ENCODE measurements around the gene TMEM121B.
A peak's percentile ranks its signal among the peaks of the same experiment; 100 is the strongest.
"Not testable (repeated sequence)": the region's sequence is repeated elsewhere in the genome, so short reads cannot be mapped to it uniquely, and the experiment has no call there.

The TMEM121B gene

GRCh38 chr22:17149076-17149815, 28.1 kb upstream of the TMEM121B start:
- Mint-ChIP-seq H3K27ac (peak overlapping the region; percentile 12), H3K4me3 (no peak overlapping the region)

DNA sequence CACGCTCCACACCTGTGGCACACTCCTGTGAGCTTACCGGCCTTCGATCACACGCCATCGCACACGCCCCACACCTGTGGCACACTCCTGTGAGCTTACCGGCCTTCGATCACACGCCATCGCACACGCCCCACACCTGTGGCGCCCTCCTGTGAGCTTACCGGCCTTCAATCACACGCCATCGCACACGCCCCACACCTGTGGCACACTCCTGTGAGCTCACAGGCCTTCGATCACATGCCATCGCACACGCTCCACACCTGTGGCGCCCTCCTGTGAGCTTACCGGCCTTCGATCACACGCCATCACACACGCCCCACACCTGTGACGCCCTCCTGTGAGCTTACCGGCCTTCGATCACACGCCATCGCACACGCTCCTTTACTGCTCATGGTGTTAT, 26.3 kb upstream of the TMEM121B start:
- H3K27me3 Mint-ChIP-seq, H3K4me3 Mint-ChIP-seq, H3K4me1 Mint-ChIP-seq, H3K9me3 Mint-ChIP-seq, H3K27ac Mint-ChIP-seq, CTCF ChIA-PET, DNase-seq: not testable (repeated sequence)
- H3K36me3 Mint-ChIP-seq, result peaks cover 25% of the 10 kb centered on the region

More at GRCh38 chr22:17149076-17149815, 28.1 kb upstream of the TMEM121B start:
- Mint-ChIP-seq H3K36me3 (peaks cover 17% of the 10 kb centered on the region), H3K4me1 (peaks cover 8% of the 10 kb centered on the region), H3K9me3 (no peaks in the 10 kb centered on the region), H3K27me3 (no peaks in the 10 kb centered on the region)
- DNase-seq, result no peak
- CTCF ChIA-PET, result interaction anchor here (2.2 kb wide), 1 partner anchor 23 kb away, joined by 9 read pairs; no protein-coding TSS in a partner anchor

- peaks cover 2% of the 10 kb centered on the region for H3K4me1 Mint-ChIP-seq
- H3K9me3 Mint-ChIP-seq, result no peaks in the 10 kb centered on the region
- DNase-seq, result no peak
- no peak overlapping the region for H3K4me3 Mint-ChIP-seq
- CTCF ChIA-PET, result interaction anchor here (0.6 to 0.8 kb wide), 2 partner anchors 71 to 1788 kb away, joined by 3 read pairs; no protein-coding TSS in a partner anchor
- peaks cover 30% of the 10 kb centered on the region for H3K36me3 Mint-ChIP-seq
- H3K27me3 Mint-ChIP-seq, result no peaks in the 10 kb centered on the region
- H3K27ac Mint-ChIP-seq, result no peak overlapping the region
These were observed 24.0 kb upstream of the TMEM121B start for GRCh38 chr22:17145021-17145680.

- no peak for DNase-seq
- Mint-ChIP-seq H3K4me3 (no peak overlapping the region), H3K36me3 (peaks cover 31% of the 10 kb centered on the region), H3K4me1 (no peaks in the 10 kb centered on the region), H3K27ac (no peak overlapping the region), H3K9me3 (no peaks in the 10 kb centered on the region), H3K27me3 (no peaks in the 10 kb centered on the region)
- CTCF ChIA-PET, result no interaction called here
These were observed 22.7 kb upstream of the TMEM121B start for GRCh38 chr22:17143826-17144225.

DNA sequence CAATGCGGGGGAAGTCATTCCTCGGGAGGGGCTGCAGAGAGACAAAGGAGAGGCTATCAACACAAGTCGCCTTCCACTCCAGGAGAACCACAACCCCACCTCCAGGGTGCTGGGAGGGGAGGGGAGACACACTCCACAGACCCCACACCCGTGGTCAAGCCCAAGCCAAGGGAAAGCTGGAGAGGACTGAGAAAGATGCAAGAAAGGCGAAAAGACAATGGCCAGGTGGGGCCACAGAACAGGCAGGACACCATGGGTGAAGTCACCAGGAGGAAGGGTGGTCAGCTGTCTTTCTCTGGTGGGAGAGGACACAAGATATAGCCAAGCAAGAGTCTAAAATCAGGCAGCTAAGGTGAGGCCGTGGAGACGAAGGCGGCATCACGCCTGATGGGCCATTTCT, 21.9 kb upstream of the TMEM121B start:
- DNase-seq, result no peak
- peaks cover 31% of the 10 kb centered on the region for H3K36me3 Mint-ChIP-seq
- no peaks in the 10 kb centered on the region for H3K4me1 Mint-ChIP-seq
- CTCF ChIA-PET, result interaction anchor here (0.7 to 1.2 kb wide), 2 partner anchors 15 to 31 kb away, joined by 3 to 4 read pairs; no protein-coding TSS in a partner anchor
- H3K27me3 Mint-ChIP-seq, result no peaks in the 10 kb centered on the region
- H3K4me3 Mint-ChIP-seq, result no peak overlapping the region
- H3K27ac Mint-ChIP-seq, result no peak overlapping the region
- H3K9me3 Mint-ChIP-seq, result no peaks in the 10 kb centered on the region

DNA sequence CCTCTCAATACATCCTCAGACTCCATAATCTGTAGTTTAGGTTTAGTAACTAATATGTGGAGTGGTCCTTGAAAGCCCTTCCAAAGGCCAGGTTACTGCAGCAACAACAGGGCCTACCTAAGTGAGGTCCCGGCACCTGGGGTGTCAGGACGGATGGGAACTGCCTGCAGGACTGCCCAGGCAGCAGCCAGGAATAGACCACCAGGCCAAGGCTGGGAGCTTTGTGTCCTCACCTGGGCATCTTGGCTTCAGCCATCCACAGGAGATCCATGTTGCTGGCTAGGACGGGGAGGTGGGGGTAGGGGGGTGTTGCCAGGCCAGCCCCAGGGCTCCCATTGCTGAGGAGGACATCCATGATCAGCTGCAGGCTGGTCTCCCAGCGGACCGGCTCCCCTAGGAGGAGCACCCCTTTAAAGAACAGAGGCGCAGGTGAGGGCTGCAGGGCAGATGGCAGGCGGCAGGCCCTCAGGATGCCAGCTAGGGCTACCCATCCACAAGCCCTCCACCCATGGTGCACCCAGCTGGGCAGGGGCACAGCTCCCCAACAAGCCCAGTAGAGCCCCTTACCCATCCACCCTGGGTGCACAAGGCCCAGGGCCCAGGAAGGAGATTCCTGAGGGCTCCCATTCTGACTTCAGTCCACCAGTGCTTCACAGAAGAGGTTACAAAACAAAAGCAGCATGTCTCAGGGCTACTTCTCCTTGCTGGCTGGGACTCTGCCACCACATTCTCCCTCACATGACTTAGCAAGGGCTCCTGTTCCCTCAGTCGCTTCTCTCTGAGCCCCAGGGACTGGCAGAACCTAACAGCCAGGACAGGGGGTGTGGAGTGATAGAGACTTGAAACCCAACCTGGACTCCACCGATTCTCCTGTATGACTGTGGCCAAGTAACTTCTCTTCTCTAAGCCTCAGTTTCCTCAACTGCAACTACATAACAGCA, 19.9 kb upstream of the TMEM121B start:
- CTCF ChIA-PET, result no interaction called here
- Mint-ChIP-seq H3K27me3 (no peaks in the 10 kb centered on the region), H3K27ac (no peak overlapping the region), H3K4me1 (no peaks in the 10 kb centered on the region), H3K4me3 (no peak overlapping the region), H3K9me3 (no peaks in the 10 kb centered on the region), H3K36me3 (peaks cover 27% of the 10 kb centered on the region)
- DNase-seq, result no peak

GRCh38 chr22:17140022-17140421, 18.9 kb upstream of the TMEM121B start:
- H3K27me3 Mint-ChIP-seq, result no peaks in the 10 kb centered on the region
- CTCF ChIA-PET, result no interaction called here
- DNase-seq, result no peak
- H3K9me3 Mint-ChIP-seq, result no peaks in the 10 kb centered on the region
- H3K36me3 Mint-ChIP-seq, result peaks cover 27% of the 10 kb centered on the region
- no peak overlapping the region for H3K27ac Mint-ChIP-seq
- no peaks in the 10 kb centered on the region for H3K4me1 Mint-ChIP-seq
- no peak overlapping the region for H3K4me3 Mint-ChIP-seq

GRCh38 chr22:17138513-17138912, 17.4 kb upstream of the TMEM121B start:
- CTCF ChIA-PET, result no interaction called here
- Mint-ChIP-seq H3K4me3 (no peak overlapping the region), H3K27ac (no peak overlapping the region), H3K4me1 (no peaks in the 10 kb centered on the region), H3K9me3 (no peaks in the 10 kb centered on the region), H3K36me3 (peaks cover 29% of the 10 kb centered on the region), H3K27me3 (no peaks in the 10 kb centered on the region)
- no peak for DNase-seq

DNA sequence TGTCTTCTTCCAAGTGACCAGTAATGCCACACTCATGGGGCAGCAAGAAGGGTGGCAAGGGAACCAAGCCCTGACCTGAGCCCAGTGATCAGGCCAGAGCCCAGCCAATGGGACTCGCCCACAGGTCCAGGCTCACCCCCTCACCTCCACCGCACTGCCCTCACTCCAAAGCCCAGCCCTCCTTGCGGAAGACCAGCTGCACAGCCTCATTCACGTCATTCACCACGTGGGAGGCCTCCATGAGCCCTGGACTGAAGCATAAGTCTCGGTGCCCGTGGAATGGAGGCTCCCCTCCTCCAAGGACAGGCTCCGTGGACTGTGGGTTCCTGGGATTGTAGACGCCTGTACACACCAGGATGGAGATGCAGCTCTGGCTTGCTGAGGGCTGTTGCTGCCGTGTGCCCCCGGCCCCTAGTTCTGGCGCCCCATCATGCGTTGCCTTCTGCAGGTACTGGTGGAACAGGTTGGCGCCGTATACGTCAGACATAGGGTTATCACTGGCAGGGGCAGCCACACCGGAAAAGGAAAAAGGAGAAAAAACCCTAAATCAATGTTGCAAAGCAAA, 16.8 kb upstream of the TMEM121B start:
- no peaks in the 10 kb centered on the region for H3K9me3 Mint-ChIP-seq
- H3K4me1 Mint-ChIP-seq, result no peaks in the 10 kb centered on the region
- H3K27me3 Mint-ChIP-seq, result no peaks in the 10 kb centered on the region
- no peak for DNase-seq
- no peak overlapping the region for H3K27ac Mint-ChIP-seq
- CTCF ChIA-PET, result no interaction called here
- no peak overlapping the region for H3K4me3 Mint-ChIP-seq
- H3K36me3 Mint-ChIP-seq, result peaks cover 26% of the 10 kb centered on the region

- Mint-ChIP-seq H3K9me3 (no peaks in the 10 kb centered on the region), H3K4me3 (no peak overlapping the region), H3K4me1 (no peaks in the 10 kb centered on the region), H3K27ac (no peak overlapping the region), H3K27me3 (no peaks in the 10 kb centered on the region), H3K36me3 (peaks cover 20% of the 10 kb centered on the region)
- CTCF ChIA-PET, result no interaction called here
- no peak for DNase-seq
These were observed 16.0 kb upstream of the TMEM121B start for GRCh38 chr22:17137170-17137569.

DNA sequence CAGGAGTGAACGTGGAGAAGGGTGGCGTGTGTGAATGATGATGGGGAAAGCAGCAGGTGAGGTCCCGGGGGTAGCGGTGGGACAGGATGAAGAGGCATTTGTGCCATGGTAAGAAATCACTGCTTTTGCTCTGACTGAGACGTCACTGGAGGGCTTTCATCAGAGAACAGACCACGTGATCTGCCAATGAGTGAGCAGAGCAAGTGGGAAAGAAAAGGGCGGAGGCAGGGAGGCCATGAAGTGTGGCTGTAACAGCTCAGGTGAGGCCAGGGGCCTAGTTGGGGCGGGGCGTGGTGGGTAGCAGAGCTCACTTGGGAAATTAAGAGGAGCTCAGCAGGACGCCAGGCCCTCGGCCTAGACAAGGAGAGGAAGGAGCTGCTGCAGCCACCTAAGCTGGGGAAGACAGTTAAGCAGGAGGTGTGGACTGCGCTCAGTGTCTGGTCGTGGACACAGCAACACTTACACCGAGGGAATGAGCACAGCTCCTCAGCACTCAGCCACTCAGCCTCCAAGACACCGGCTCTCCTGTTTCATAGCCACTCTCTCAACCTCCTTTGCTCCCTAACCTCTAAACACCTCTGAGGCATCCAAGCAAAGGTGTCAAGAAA, 14.1 kb upstream of the TMEM121B start:
- H3K4me3 Mint-ChIP-seq, result no peak overlapping the region
- no peaks in the 10 kb centered on the region for H3K27me3 Mint-ChIP-seq
- H3K36me3 Mint-ChIP-seq, result peaks cover 11% of the 10 kb centered on the region
- no peaks in the 10 kb centered on the region for H3K4me1 Mint-ChIP-seq
- CTCF ChIA-PET, result no interaction called here
- DNase-seq, result no peak
- H3K9me3 Mint-ChIP-seq, result no peaks in the 10 kb centered on the region
- peak overlapping the region; percentile 21 for H3K27ac Mint-ChIP-seq

DNA sequence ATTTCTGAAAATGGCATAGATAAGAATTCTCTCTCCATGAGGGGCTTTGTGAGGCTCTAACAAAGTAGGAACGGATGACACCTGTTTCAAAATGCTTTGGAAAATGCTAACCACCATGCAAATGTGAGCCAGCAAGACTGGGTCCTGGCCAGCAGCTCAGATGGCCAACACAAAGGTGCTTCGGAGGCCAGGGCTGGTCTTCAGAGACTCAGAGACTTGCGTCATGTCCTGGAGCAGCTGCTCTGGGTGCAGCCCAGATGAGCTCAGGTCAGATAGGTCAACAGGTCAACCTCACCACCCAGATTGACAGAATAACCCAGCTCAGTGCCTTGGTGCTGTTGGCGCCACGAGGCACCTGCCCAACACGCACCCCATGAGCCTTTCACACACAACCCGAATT, 12.0 kb upstream of the TMEM121B start:
- no peak overlapping the region for H3K27ac Mint-ChIP-seq
- H3K4me1 Mint-ChIP-seq, result no peaks in the 10 kb centered on the region
- no peak overlapping the region for H3K4me3 Mint-ChIP-seq
- DNase-seq, result no peak
- CTCF ChIA-PET, result no interaction called here
- H3K36me3 Mint-ChIP-seq, result peaks cover 5% of the 10 kb centered on the region
- H3K9me3 Mint-ChIP-seq, result no peaks in the 10 kb centered on the region
- peaks cover 2% of the 10 kb centered on the region for H3K27me3 Mint-ChIP-seq

GRCh38 chr22:17132112-17132511, 11.0 kb upstream of the TMEM121B start:
- DNase-seq, result no peak
- no peak overlapping the region for H3K4me3 Mint-ChIP-seq
- no peak overlapping the region for H3K27ac Mint-ChIP-seq
- H3K4me1 Mint-ChIP-seq, result no peaks in the 10 kb centered on the region
- no peaks in the 10 kb centered on the region for H3K9me3 Mint-ChIP-seq
- peaks cover 10% of the 10 kb centered on the region for H3K27me3 Mint-ChIP-seq
- H3K36me3 Mint-ChIP-seq, result peaks cover 3% of the 10 kb centered on the region
- CTCF ChIA-PET, result interaction anchor here (1.3 kb wide), 1 partner anchor 40 kb away, joined by 4 read pairs; no protein-coding TSS in a partner anchor

DNA sequence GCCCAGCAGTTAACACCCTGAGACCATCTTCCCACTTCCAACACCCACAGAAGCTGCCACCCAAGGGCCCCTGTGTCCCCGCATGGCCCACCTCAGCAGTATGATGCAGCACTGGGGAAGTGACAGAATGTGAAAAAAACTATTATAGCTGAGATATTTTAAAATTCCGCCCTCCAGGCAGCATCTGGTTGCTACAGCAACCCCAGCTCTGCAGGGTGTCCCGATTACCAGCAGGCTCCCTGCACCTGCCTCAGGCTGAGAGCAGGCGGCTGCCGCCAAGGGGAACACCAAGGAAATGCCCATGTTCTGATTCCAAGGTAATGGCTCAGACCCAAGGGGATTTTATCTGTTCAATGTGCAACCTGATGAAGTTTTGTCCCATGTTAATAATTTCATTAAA, 10.5 kb upstream of the TMEM121B start:
- CTCF ChIA-PET, result interaction anchor here (1.3 kb wide), 1 partner anchor 40 kb away, joined by 4 read pairs; no protein-coding TSS in a partner anchor
- H3K27ac Mint-ChIP-seq, result no peak overlapping the region
- peaks cover 10% of the 10 kb centered on the region for H3K27me3 Mint-ChIP-seq
- H3K4me3 Mint-ChIP-seq, result no peak overlapping the region
- H3K4me1 Mint-ChIP-seq, result no peaks in the 10 kb centered on the region
- no peak for DNase-seq
- H3K9me3 Mint-ChIP-seq, result no peaks in the 10 kb centered on the region
- peaks cover 3% of the 10 kb centered on the region for H3K36me3 Mint-ChIP-seq

All from activated naive CD4-positive, alpha-beta T cell treated with anti-CD3 and anti-CD28 coated beads, Interleukin-2, amount 10 ng/mL, durations not matched to agents 7 days and 5 days (primary cell).